Measurements from ENCODE around the gene SNX6. TPM values are rescaled to one million over a fixed set of nuclear protein-coding genes. Genes with fewer than 3 reads are reported as not detected.

Gene SNX6
- total RNA-seq, 1 donor from 2014 or later, result 125 TPM

- TF ChIP-seq CTCF (conservative IDR thresholded peaks at IDR 0.05; ENCODE audit: low read depth, low read length), result no peak
- no peak overlapping the region for H3K4me3 ChIP-seq (ENCODE audit: low read depth, low read length)
- no peak for DNase-seq (ENCODE audit: low read depth)
These were observed 10.5 kb downstream of the SNX6 start for GRCh38 chr14:34619471-34619870.

DNA sequence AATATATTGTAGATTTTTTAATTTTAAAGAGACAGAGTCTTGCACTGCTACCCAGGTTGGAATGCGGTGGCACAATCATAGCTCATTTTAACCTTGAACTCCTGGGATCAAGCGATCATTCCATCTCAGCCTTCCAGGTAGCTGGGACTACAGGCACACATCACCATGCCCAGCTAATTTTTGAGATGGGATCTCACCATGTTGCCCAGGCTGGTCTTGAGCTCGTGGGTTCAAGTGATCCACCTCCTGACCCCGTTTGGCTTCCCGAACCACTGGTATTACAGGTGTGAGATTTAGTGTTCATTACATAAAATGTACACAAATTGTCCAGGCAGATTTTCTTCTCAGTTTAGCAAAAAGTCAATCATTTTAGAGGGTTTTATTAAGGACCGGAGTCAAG is 13.6 kb downstream of the SNX6 start:
- H3K4me3 ChIP-seq (ENCODE audit: low read depth, low read length), result no peak overlapping the region
- no peak for DNase-seq (ENCODE audit: low read depth)
- no peak for TF ChIP-seq CTCF (conservative IDR thresholded peaks at IDR 0.05; ENCODE audit: low read depth, low read length)

DNA sequence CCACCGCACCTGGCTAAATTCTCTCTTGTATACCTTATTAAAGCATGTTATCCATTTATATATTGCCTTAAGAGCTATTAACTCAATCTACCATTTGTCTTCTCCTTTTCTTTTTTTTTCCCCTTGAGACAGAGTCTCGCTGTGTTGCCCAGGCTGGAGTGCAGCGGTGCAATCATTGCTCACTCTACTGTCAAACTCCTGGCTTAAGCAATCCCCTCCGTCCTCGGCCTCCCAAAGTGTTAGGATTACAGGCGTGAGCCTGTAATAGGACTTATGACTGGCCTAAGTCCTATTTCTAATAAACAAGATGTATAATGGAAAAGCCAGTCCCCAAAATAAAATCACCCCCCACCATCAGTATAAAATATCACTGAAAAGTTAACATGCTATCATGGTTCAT is 14.4 kb downstream of the SNX6 start:
- no peak overlapping the region for H3K4me3 ChIP-seq (ENCODE audit: low read depth, low read length)
- no peak for TF ChIP-seq CTCF (conservative IDR thresholded peaks at IDR 0.05; ENCODE audit: low read depth, low read length)
- no peak for DNase-seq (ENCODE audit: low read depth)

- no peak overlapping the region for H3K4me3 ChIP-seq (ENCODE audit: low read depth, low read length)
- DNase-seq (ENCODE audit: low read depth), result no peak
- no peak for TF ChIP-seq CTCF (conservative IDR thresholded peaks at IDR 0.05; ENCODE audit: low read depth, low read length)
These were observed 15.3 kb downstream of the SNX6 start for GRCh38 chr14:34614638-34615037.

GRCh38 chr14:34610101-34610500 is 19.8 kb downstream of the SNX6 start:
- TF ChIP-seq CTCF (conservative IDR thresholded peaks at IDR 0.05; ENCODE audit: low read depth, low read length), result no peak
- no peak overlapping the region for H3K4me3 ChIP-seq (ENCODE audit: low read depth, low read length)
- DNase-seq (ENCODE audit: low read depth), result no peak

- H3K4me3 ChIP-seq (ENCODE audit: low read depth, low read length), result no peak overlapping the region
- no peak for TF ChIP-seq CTCF (conservative IDR thresholded peaks at IDR 0.05; ENCODE audit: low read depth, low read length)
- DNase-seq (ENCODE audit: low read depth), result no peak
These were observed 24.5 kb downstream of the SNX6 start for GRCh38 chr14:34605461-34605860.

- no peak overlapping the region for H3K4me3 ChIP-seq (ENCODE audit: low read depth, low read length)
- TF ChIP-seq CTCF (conservative IDR thresholded peaks at IDR 0.05; ENCODE audit: low read depth, low read length), result no peak
- DNase-seq (ENCODE audit: low read depth), result no peak
These were observed 25.0 kb downstream of the SNX6 start for GRCh38 chr14:34604995-34605394.

Data from epithelial cell of proximal tubule (primary cell).